Ishikawa (cell line): ENCODE results near the gene PF4V1.

ENCODE experiments used
- CREB1 ChIP-seq: IDR thresholded peaks from 2 replicates; pipeline ENCODE4 v1.6.1; 2012; ENCODE audit warnings: low read depth
- EP300 ChIP-seq: IDR thresholded peaks from 2 replicates; pipeline ENCODE4 v1.6.1; 2012; ENCODE audit warnings: borderline replicate concordance
- RAD21 ChIP-seq: IDR thresholded peaks from 2 replicates; pipeline ENCODE4 v1.6.1; 2012; ENCODE audit warnings: low read depth
- TAF1 ChIP-seq: IDR thresholded peaks from 2 replicates; pipeline ENCODE4 v1.6.1; 2012; ENCODE audit warnings: low read depth, mild to moderate bottlenecking
- ZBTB7A ChIP-seq: IDR thresholded peaks from 2 replicates; pipeline ENCODE4 v1.6.1; 2012; ENCODE audit warnings: low read depth
- TF ChIP-seq, protein P1 (sequence below): IDR thresholded peaks from 2 replicates; pipeline ENCODE4 v1.6.1; 2012; ENCODE audit warnings: low read depth, mild to moderate bottlenecking
- TF ChIP-seq, protein P2 (sequence below): IDR thresholded peaks from 2 replicates; pipeline ENCODE4 v1.6.1; 2012
- TF ChIP-seq, protein P3 (sequence below): IDR thresholded peaks from 2 replicates; pipeline ENCODE4 v1.6.1; 2012

DNA sequence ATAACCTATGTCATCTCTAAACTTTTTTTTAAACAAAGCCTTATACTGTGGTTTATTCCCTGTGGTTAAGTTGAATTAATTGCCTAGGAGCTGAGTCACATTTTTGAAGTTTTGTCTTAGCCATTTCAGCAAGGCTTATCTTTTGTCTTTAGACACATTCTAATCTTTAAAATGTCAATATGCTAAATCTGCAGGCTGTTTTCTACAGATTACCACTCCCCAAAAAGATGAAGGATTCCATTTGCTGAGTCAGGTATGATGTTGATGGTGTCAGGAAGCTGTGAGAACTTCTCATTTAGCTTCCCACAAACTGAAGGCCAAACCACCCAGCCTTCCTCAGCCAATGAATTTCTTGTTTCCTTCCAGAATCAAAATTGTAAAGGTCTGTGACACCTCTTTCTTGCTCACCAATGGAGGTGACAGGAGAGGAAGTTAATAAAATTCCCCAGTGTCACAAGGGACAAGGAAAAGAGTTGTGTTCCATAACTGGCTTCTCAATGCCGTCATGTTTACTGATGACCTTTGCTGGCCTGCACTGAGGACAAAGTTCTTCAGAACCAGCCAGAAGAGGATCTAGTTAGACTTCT, 20.4 kb upstream of the PF4V1 start:
- TF ChIP-seq, protein P1, sequence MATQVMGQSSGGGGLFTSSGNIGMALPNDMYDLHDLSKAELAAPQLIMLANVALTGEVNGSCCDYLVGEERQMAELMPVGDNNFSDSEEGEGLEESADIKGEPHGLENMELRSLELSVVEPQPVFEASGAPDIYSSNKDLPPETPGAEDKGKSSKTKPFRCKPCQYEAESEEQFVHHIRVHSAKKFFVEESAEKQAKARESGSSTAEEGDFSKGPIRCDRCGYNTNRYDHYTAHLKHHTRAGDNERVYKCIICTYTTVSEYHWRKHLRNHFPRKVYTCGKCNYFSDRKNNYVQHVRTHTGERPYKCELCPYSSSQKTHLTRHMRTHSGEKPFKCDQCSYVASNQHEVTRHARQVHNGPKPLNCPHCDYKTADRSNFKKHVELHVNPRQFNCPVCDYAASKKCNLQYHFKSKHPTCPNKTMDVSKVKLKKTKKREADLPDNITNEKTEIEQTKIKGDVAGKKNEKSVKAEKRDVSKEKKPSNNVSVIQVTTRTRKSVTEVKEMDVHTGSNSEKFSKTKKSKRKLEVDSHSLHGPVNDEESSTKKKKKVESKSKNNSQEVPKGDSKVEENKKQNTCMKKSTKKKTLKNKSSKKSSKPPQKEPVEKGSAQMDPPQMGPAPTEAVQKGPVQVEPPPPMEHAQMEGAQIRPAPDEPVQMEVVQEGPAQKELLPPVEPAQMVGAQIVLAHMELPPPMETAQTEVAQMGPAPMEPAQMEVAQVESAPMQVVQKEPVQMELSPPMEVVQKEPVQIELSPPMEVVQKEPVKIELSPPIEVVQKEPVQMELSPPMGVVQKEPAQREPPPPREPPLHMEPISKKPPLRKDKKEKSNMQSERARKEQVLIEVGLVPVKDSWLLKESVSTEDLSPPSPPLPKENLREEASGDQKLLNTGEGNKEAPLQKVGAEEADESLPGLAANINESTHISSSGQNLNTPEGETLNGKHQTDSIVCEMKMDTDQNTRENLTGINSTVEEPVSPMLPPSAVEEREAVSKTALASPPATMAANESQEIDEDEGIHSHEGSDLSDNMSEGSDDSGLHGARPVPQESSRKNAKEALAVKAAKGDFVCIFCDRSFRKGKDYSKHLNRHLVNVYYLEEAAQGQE, result no peak
- TF ChIP-seq TAF1 (no peak), EP300 (no peak), ZBTB7A (no peak), CREB1 (no peak), RAD21 (no peak)
- TF ChIP-seq, protein P2, sequence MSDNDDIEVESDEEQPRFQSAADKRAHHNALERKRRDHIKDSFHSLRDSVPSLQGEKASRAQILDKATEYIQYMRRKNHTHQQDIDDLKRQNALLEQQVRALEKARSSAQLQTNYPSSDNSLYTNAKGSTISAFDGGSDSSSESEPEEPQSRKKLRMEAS, result no peak
- TF ChIP-seq, protein P3, sequence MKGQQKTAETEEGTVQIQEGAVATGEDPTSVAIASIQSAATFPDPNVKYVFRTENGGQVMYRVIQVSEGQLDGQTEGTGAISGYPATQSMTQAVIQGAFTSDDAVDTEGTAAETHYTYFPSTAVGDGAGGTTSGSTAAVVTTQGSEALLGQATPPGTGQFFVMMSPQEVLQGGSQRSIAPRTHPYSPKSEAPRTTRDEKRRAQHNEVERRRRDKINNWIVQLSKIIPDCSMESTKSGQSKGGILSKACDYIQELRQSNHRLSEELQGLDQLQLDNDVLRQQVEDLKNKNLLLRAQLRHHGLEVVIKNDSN, result no peak
